GM21786 (cell line): ENCODE measurements around the gene TMEM115.
"Not testable (repeated sequence)": the region's sequence is repeated elsewhere in the genome, so short reads cannot be mapped to it uniquely, and the experiment has no call there.

ENCODE experiments used
- ATAC-seq: cut with Tn5 transposase; IDR thresholded peaks from one replicate; pipeline ENCODE4 v1.9.1; 2021; ENCODE audit not compliant: unreplicated experiment

Gene TMEM115

DNA sequence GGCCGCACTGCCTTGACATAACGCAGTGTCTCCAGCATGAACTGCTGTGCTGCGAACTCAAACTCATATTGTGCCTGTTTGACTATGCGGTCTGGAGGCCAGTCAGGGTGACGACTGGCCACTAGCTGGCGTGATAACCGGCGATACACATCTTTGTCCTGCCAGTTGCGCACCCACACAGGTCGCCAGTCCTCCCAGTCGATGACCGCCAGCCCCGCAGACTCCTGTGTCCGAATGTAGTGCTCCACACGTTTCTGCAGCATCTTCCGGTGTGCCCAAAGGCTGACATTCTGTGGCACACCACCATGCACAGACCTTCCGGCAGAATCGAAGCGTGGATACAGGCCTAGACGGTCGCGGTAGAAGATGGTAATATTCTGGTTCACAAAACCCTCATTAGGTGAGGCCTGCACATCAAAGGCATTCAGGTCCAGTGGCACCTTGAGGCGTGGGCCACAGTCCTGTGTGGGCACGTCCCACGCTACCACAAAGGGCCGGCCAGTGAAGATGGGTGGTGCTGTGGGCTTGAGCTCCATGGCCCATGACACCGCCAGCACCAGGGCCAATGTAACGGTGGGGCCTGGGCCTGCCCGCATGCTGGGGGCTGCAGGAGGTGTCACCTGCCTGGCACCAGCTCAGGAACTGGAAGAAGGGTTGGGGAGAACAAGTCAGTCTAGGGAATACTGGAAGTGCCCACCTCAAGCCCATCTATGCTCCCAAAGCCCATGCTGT is 39.3 kb downstream of the TMEM115 start:
- no peak for ATAC-seq

DNA sequence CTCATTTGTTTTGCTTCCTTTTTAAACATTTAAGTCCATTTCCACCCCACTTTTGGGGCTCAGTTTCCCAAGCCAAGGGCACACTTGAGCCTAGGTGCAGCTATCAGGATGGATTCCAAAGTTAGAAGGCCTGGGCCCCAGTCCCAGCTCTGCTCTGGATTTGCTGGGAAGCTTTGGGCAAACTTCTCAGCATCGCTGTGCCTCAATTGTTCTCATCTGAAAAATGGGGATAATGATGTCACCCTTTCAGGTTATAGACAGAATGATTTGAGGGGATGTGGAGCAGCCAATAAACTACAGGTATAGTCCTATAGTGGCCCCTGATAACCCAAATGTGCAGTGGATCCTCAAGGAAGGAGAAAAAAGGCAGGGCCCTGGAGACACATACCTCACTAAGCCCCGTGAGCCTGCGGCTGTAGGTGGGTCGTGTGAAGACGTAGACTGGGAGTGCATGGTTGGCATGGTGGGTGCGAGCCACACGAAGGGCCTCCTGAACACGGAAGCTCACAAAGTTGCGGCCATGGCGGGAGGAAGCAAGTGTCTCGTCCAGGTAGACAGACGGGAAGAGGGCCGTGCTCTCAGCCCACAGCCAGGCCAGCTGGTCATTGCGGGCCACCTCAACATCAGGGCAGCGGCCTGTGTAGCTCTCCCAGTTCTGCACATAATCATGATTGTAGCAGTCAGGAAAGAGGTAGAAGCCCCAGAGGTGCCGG is 40.0 kb downstream of the TMEM115 start:
- no peak for ATAC-seq

DNA sequence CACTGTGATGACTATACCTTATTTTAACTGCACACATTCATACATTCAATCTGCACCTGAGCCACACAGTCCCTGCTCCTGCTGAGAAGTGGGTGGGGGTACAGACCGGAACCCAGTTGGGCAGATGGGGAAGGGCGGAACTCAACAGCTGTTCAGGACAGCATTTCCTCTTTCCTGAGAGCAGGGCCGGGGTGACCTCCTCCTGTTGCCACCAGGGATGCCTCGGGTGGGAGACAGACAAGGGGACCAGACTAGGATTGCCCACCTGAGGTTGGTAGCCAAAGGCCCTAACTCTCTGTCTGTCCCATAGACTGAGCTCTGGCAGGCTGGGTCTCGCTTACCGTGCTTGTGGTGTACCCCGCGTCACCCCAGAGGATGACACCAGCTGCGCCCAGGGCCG is 40.7 kb downstream of the TMEM115 start:
- ATAC-seq: no peak

DNA sequence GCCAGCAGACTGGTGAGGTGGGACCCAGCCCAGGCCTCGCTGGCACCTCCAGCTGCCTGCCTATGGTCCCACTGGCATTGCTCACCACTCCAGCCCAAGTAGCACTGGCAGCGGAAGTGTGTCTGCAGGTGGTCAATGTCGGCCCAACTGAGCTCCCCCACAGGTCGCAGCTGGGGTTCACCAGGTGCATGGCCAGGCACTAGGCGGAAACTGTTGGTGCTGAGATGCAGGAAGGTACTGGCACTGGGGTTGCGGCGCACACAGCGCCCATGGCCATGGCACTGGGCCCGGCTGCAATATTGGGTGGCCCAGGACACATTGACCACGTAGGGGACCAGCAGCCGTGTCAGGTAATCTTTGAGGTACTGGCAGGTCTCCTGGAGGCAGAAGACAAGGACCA is 41.2 kb downstream of the TMEM115 start:
- ATAC-seq: no peak

DNA sequence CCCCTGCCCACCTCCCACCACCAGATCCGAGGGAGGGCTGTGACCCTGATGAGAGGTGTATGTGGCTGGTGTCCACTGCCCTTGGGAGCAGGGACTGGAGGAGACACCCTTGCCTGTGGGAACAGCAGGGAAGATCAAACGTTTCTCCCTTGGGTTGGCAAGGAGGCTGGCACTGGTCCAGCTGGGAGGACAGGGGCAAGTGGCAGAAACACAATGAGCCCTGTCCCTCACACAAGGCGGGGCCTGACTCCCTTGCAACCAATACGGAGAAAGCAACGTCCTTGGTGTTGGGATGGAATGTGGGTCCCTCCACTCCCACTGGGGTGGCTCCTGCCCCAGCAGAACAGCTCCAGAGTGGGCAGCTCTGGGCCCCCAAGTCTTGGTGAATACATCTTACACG is 42.0 kb downstream of the TMEM115 start:
- no peak for ATAC-seq

- no peak for ATAC-seq
Observed at GRCh38 chr3:50316657-50317242, 42.6 kb downstream of the TMEM115 start.

DNA sequence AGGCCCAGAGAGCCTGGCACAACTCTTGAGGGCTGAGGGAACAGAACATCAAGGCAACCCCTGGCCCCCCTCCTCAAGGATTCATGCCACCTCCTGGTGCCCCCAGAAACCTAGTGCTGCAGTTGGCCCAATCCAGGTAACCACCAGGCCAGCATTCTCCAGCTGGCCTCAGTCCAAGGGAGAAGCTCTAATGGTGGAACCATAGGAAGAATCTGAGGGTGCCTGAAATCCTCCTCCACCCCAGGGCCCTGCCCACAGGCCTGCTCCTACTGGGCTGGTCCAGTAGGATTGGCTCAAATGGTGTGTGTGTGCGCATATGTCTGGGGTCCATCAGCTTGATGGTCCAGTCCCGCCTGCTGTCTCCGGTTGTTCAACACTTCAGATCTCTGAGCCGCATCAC is 44.5 kb downstream of the TMEM115 start:
- no peak for ATAC-seq

GRCh38 chr3:50314342-50314741 is 45.0 kb downstream of the TMEM115 start:
- ATAC-seq: no peak

- ATAC-seq: not testable (repeated sequence)
Observed at GRCh38 chr3:50312041-50312440, 47.3 kb downstream of the TMEM115 start.
